Germinal center (tissue), 1 donor: ENCODE data around the gene CLRN2.
"Not testable (repeated sequence)": the region's sequence is repeated elsewhere in the genome, so short reads cannot be mapped to it uniquely, and the experiment has no call there.

Experiments
- DNase-seq: peaks from one replicate; pipeline ENCODE4 v3.0.0; 2012; ENCODE audit warnings: mixed read lengths, low spot score

Gene CLRN2

DNA sequence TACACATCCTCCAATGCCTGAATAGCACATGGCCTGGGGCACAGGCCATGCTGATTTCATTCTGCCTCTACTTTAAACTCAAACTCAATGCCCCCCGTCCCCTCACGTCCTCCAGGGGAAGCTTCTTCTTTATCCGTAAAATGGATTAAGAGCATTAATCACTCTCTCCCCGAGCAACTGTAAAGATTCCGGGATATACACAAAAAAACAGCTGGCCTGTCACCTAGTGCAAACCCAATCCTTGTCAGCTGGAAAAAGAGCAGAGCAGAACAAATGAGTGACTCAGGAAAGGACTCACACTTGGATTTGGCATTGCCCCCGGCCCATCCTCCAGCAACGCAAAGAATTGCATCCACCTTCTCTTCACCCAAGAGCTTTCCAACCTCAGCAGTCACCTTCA, 10.9 kb upstream of the CLRN2 start:
- DNase-seq: no peak

DNA sequence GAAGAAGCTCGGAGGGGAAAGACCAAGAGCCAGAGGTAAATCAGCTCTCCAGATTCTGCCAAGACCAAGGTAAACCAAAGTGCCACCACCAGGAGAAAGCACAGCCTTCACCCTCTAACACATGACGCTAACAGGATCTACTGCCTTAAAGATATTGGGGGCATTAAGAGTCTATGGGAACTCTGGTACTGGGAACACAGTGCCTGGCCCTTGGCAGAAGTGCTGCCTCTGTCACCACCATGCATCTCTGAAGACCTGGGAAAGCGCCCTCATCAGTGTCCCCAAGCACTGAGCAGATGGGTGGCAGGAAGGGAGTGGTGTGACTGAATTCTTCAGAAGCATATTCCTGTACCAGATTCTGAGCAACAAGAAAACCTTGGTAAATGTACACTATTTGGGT, 4.4 kb upstream of the CLRN2 start:
- DNase-seq: no peak

DNA sequence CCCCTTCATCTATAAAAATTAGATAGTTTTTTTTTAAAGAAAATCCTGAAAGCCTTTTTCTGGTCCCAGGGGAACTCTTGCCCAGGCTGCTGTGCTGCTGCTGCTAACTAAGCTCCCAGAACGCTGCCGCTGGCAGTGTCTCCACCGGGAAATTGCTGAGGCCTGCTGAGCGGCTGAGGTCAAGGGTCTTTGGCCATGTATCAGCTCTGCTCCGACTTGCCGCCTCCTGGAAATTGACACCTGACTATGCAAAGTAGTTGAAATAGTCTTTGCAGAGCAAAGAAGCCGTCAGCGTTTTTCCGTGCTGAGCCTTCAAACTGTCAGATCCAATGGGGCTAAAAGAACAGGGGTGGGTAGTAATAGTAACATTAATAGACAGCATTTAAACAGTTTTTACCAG, 3.9 kb upstream of the CLRN2 start:
- DNase-seq: no peak

GRCh38 chr4:17511509-17511949, 3.4 kb upstream of the CLRN2 start:
- DNase-seq: peak; percentile 47

DNA sequence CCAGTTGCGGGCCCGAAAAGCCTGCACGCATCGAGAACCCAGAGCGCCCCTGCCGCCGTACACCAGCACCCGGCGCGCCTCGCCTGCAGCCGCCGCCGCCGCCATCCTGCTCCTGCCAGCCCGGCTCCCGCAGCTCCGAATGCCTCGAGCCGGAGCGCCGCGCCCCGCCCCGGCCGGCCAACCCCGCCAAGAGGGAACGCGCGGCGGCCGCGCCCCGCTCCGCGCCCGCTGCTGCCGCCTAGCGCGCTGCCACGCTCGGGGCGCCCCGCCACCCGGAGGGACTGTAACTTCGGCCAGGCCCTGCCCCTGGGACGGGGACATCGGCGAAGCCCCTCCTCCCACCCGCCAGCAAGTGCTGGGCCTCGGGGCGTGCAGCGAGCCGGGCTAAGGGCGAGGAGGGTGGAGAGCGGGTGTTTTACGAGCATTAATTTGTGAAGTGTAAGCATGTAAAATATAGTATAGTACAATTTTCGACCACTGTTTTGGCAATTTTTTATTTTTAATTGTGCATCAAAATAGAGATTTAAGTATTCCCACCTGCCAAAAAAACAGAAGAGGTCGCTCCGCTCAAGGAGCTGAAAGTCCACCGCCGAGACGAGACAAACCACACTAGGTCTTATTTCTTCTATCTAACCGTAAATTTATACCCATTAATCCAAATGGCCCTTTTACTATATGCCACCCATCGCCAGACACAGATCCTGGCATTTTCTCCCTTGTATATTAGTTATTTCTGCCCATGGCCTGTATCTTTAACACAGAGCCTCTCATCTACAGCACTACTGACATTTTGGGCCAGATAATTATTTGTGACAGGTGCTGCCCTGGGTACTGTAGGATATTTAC, 2.8 kb upstream of the CLRN2 start, which contains the start of gene QDPR:
TSS of gene QDPR (minus strand) at position 141 of the 846 bp plus-strand sequence. CDS start at position 105, 36 bp downstream.
- peak; percentile 73 for DNase-seq

- no peak for DNase-seq
These were observed 1.8 kb upstream of the CLRN2 start for GRCh38 chr4:17512973-17513665.

GRCh38 chr4:17515445-17516407, 761 bp downstream of the CLRN2 start:
- DNase-seq: no peak

DNA sequence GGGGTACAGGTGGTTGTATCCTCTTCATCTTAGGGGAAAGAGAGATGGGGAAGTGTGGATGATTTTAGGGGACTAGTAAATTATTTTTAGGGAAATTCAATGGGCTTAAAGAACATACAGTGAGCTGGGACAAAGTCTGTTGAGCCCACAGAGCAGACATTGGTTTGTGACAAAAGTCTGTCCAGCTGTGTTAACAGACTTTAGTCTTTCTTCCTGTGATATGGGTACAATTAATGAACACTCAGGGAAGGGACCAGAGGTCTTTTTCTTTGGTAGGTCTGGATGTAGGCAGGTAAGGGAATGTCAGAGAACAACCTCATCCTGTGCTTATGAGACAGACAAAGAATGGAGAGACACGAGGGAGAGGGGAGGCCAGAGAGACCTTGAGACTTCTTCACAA, 2.0 kb downstream of the CLRN2 start:
- DNase-seq: no peak

GRCh38 chr4:17517664-17518063, 2.7 kb downstream of the CLRN2 start:
- no peak for DNase-seq

DNA sequence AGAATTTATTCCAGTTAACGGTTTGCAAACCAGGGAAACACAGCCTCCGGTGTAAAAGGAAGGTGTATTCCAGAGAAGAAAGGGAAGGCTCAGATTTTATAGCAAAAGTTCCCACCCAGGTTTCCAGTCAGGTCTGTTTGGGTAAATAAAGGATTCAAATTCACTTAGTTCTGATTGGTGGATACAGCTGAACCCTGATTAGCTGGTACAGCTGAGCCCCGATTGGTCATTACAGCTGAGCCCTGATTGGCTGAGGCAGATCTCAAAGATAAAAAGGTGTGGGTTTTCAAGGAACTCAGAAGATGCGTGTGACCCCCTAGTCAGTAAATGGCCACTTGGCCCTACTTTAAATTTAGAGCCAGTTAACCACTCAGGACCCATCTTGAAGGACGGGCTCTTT, 6.6 kb downstream of the CLRN2 start:
- DNase-seq: no peak

- no peak for DNase-seq
These were observed 8.7 kb downstream of the CLRN2 start for GRCh38 chr4:17523662-17524061.

GRCh38 chr4:17526695-17527477, 11.9 kb downstream of the CLRN2 start:
- no peak for DNase-seq

GRCh38 chr4:17528551-17529165, 13.7 kb downstream of the CLRN2 start:
- DNase-seq: no peak

GRCh38 chr4:17531538-17532285, 16.7 kb downstream of the CLRN2 start:
- no peak for DNase-seq

GRCh38 chr4:17534705-17535104, 19.7 kb downstream of the CLRN2 start:
- DNase-seq: no peak

GRCh38 chr4:17535242-17535641, 20.3 kb downstream of the CLRN2 start:
- DNase-seq: no peak

- DNase-seq: no peak
These were observed 20.9 kb downstream of the CLRN2 start for GRCh38 chr4:17535906-17536305.

GRCh38 chr4:17537060-17537459, 22.1 kb downstream of the CLRN2 start:
- not testable (repeated sequence) for DNase-seq

DNA sequence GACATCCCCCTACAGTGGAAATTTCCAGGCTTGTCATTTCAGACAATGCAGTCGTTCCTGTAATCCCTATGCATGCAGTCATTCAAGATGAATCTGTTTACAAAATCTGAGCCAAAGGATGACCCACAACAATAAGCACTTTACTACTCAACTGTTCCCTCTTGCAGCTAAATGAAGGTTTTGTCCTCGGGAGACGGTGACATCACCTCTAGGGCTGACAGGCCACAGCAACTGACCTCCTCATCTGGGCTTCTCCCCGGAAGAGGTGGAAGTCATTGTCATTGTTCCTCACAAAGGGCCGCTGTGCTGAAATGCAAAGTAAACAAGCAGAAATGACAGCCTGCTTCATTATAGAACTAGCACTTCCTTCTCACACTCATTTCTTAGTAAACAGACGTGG, 29.2 kb downstream of the CLRN2 start:
- no peak for DNase-seq

DNA sequence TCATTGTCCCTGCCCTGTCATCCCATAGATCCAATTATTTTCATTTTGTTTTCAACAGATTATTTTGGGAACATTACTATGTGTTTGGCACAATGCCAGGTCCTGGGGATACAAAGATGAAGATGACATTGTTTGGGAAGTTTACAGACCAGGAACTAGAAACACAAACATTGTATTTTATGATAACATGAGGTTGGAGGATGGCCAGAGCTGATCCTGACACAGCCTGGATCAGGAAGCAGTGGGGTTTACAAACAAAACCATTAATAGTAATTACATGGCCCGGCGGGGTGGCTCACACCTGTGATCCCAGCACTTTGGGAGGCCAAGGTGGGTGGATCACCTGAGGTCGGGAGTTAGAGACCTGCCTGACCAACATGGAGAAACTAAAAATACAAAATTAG, 29.9 kb downstream of the CLRN2 start:
- DNase-seq: no peak
